ENCODE measurements around the gene KLC1.
"Not testable (repeated sequence)": the region's sequence is repeated elsewhere in the genome, so short reads cannot be mapped to it uniquely, and the experiment has no call there.

Gene KLC1

DNA sequence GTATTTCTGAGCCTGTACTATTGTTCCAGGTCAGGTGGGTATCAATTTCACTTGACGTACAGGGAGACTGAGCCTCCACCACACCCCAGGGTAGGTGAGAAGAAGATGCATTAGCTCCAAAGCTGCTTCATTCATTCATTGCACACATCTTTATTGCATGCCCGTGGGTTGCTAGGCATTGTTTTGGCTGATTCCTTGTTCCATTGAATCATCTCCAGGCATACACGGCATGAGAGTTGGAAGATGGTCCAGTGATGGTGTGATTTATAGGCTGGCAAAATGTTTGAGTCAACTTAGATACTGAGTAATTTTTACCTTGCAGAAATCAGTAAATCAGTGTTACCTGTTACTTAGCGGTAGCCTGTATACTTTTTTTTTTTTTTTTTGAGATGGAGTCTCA, 21.2 kb downstream of the KLC1 start:
- no CpG with 5 or more reads among the region's 4 CpGs for WGBS (ENCODE audit: insufficient coverage)
- Histone ChIP-seq H3K4me1 (ENCODE audit: control extremely low read depth in 1 of 4, control insufficient read depth in 4 of 4, insufficient read depth in 4 of 4, low read length in 3 of 4) (no peaks in the 10 kb centered on the region), H3K27ac (ENCODE audit: insufficient read depth in 1 of 2, low read depth in 1 of 2, low read length in 2 of 2, poor library complexity in 1 of 2, severe bottlenecking in 2 of 2) (no peak overlapping the region), H3K4me3 (ENCODE audit: control insufficient read depth in 1 of 7, extremely low read depth in 1 of 7, insufficient read depth in 4 of 7, low read depth in 2 of 7, low read length in 6 of 7) (no peak overlapping the region), H3K9me3 (ENCODE audit: control extremely low read depth in 1 of 5, control insufficient read depth in 4 of 5, insufficient read depth in 2 of 5, low read depth in 1 of 5, low read length in 4 of 5) (no peaks in the 10 kb centered on the region), H3K36me3 (ENCODE audit: control insufficient read depth in 4 of 4, insufficient read depth in 4 of 4, low read length in 3 of 4) (peaks cover 4 to 21% (median 16%) of the 10 kb centered on the region in 4 experiments), H3K27me3 (replicated peaks in 2 of 5; ENCODE audit: control insufficient read depth in 4 of 5, insufficient read depth in 5 of 5, low read length in 4 of 5) (no peaks in the 10 kb centered on the region)
- ChIA-PET CTCF (interaction anchor here (1.2 kb wide), 2 partner anchors 9 to 30 kb away, joined by 3 to 4 read pairs; no protein-coding TSS in a partner anchor), POLR2A (no interaction called here)
- no peak for DNase-seq

DNA sequence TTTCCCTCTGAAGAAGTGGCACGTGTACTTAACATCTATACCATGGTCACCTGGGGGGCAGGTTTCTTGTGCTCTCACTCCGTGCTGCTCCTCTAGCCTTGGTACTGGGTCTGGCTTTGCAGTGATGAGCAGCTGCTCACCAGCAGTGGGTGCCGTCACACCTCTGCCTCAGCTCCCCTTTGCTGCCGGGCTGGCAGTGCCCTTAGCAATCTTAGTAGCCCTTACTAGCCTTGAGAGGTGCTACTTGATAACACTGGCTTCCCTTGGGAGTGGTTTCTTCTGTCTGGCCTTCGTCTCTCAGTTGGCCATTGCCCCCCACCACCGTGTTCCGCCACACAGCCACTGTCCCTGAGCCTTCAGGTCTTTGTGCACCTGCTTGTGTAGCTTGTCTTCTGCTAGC, 22.6 kb downstream of the KLC1 start:
- Histone ChIP-seq H3K27me3 (replicated peaks in 2 of 5; ENCODE audit: control insufficient read depth in 4 of 5, insufficient read depth in 5 of 5, low read length in 4 of 5) (no peaks in the 10 kb centered on the region), H3K27ac (ENCODE audit: insufficient read depth in 1 of 2, low read depth in 1 of 2, low read length in 2 of 2, poor library complexity in 1 of 2, severe bottlenecking in 2 of 2) (no peak overlapping the region), H3K9me3 (ENCODE audit: control extremely low read depth in 1 of 5, control insufficient read depth in 4 of 5, insufficient read depth in 2 of 5, low read depth in 1 of 5, low read length in 4 of 5) (no peaks in the 10 kb centered on the region), H3K4me3 (ENCODE audit: control insufficient read depth in 1 of 7, extremely low read depth in 1 of 7, insufficient read depth in 4 of 7, low read depth in 2 of 7, low read length in 6 of 7) (no peak overlapping the region), H3K4me1 (ENCODE audit: control extremely low read depth in 1 of 4, control insufficient read depth in 4 of 4, insufficient read depth in 4 of 4, low read length in 3 of 4) (no peaks in the 10 kb centered on the region), H3K36me3 (ENCODE audit: control insufficient read depth in 4 of 4, insufficient read depth in 4 of 4, low read length in 3 of 4) (peaks cover 4 to 26% (median 25%) of the 10 kb centered on the region in 4 experiments)
- 100% methylated on average over 5 of the region's 7 CpGs for WGBS (ENCODE audit: insufficient coverage)
- no peak for DNase-seq
- POLR2A ChIA-PET, result no interaction called here
- CTCF ChIA-PET, result no interaction called here

DNA sequence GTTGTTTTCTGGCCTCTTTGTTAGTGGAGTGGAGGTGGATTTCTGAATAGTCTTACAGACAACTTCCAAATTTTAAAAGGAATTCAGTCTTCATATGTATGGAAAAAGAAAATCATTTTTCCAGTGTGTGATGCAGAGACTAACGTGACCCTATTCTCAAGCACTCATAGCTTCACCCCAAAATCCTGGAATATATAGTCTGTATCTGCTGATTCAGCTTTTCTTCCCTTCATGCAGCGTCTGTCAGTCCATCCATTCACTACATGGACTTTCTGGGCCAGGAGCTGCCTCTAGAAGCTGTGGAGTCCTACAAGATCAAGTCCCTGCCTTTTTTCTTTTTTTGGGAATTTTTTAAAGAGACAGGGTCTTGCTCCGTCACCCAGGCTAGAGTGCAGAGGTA, 23.8 kb downstream of the KLC1 start:
- CTCF ChIA-PET, result interaction anchor here (1.2 kb wide), 1 partner anchor 27 kb away, joined by 3 read pairs; no protein-coding TSS in a partner anchor
- 100% methylated on average over 2 of the region's 3 CpGs for WGBS (ENCODE audit: insufficient coverage)
- H3K9me3 ChIP-seq (ENCODE audit: control extremely low read depth in 1 of 5, control insufficient read depth in 4 of 5, insufficient read depth in 2 of 5, low read depth in 1 of 5, low read length in 4 of 5), result no peaks in the 10 kb centered on the region
- H3K4me3 ChIP-seq (ENCODE audit: control insufficient read depth in 1 of 7, extremely low read depth in 1 of 7, insufficient read depth in 4 of 7, low read depth in 2 of 7, low read length in 6 of 7), result no peak overlapping the region
- H3K27ac ChIP-seq (ENCODE audit: insufficient read depth in 1 of 2, low read depth in 1 of 2, low read length in 2 of 2, poor library complexity in 1 of 2, severe bottlenecking in 2 of 2), result no peak overlapping the region
- peaks cover 7 to 38% (median 35%) of the 10 kb centered on the region in 4 experiments for H3K36me3 ChIP-seq (ENCODE audit: control insufficient read depth in 4 of 4, insufficient read depth in 4 of 4, low read length in 3 of 4)
- no peaks in the 10 kb centered on the region for H3K27me3 ChIP-seq (replicated peaks in 2 of 5; ENCODE audit: control insufficient read depth in 4 of 5, insufficient read depth in 5 of 5, low read length in 4 of 5)
- POLR2A ChIA-PET, result no interaction called here
- no peaks in the 10 kb centered on the region for H3K4me1 ChIP-seq (ENCODE audit: control extremely low read depth in 1 of 4, control insufficient read depth in 4 of 4, insufficient read depth in 4 of 4, low read length in 3 of 4)
- no peak for DNase-seq

DNA sequence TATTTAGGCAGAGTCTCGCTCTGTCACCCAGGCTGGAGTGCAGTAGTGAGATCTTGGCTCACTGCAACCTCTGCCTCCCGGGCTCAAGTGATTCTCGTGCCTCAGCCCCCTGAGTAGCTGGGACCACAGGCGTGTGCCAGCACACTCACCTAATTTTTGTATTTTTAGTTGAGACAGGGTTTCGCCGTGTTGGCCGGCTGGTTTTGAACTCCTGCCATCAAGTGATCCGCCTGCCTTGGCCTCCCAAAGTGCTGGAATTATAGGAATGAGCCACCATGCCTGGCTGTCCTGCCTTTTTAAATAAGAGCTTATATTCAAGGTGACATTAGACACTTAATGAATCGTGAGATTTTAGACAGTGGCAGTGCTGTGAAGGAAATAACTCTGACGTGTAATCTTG, 24.3 kb downstream of the KLC1 start:
- WGBS (ENCODE audit: insufficient coverage), result 97% methylated on average over 9 of the region's 10 CpGs
- H3K27me3 ChIP-seq (replicated peaks in 2 of 5; ENCODE audit: control insufficient read depth in 4 of 5, insufficient read depth in 5 of 5, low read length in 4 of 5); POLR2A ChIA-PET; H3K9me3 ChIP-seq (ENCODE audit: control extremely low read depth in 1 of 5, control insufficient read depth in 4 of 5, insufficient read depth in 2 of 5, low read depth in 1 of 5, low read length in 4 of 5); DNase-seq; H3K4me3 ChIP-seq (ENCODE audit: control insufficient read depth in 1 of 7, extremely low read depth in 1 of 7, insufficient read depth in 4 of 7, low read depth in 2 of 7, low read length in 6 of 7); H3K4me1 ChIP-seq (ENCODE audit: control extremely low read depth in 1 of 4, control insufficient read depth in 4 of 4, insufficient read depth in 4 of 4, low read length in 3 of 4); H3K27ac ChIP-seq (ENCODE audit: insufficient read depth in 1 of 2, low read depth in 1 of 2, low read length in 2 of 2, poor library complexity in 1 of 2, severe bottlenecking in 2 of 2): not testable (repeated sequence)
- CTCF ChIA-PET, result interaction anchor here (1.2 kb wide), 1 partner anchor 26 kb away, joined by 3 read pairs; no protein-coding TSS in a partner anchor
- peaks cover 9 to 41% (median 39%) of the 10 kb centered on the region in 4 experiments for H3K36me3 ChIP-seq (ENCODE audit: control insufficient read depth in 4 of 4, insufficient read depth in 4 of 4, low read length in 3 of 4)

DNA sequence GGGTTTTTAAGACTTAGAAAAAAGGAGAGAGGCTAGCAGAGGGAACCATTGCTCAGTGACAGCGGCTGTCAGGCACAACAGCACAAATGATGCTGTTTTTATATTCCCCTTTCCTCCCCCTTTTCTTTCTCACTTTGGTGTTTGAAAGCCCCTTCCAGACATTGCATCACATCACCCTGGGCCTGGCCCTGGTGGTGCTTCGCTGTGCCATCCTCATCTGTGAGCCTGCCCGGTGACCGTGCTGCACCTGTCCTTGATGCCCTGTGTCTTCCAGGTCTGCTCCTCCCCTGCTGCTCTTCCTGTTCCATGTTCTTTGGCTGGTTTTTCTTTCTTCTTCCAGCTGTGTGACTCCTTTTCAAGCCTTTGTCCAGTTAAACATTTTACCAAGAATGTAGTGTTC, 24.8 kb downstream of the KLC1 start:
- H3K27ac ChIP-seq (ENCODE audit: insufficient read depth in 1 of 2, low read depth in 1 of 2, low read length in 2 of 2, poor library complexity in 1 of 2, severe bottlenecking in 2 of 2), result no peak overlapping the region
- H3K27me3 ChIP-seq (replicated peaks in 2 of 5; ENCODE audit: control insufficient read depth in 4 of 5, insufficient read depth in 5 of 5, low read length in 4 of 5), result no peaks in the 10 kb centered on the region
- no peaks in the 10 kb centered on the region for H3K4me1 ChIP-seq (ENCODE audit: control extremely low read depth in 1 of 4, control insufficient read depth in 4 of 4, insufficient read depth in 4 of 4, low read length in 3 of 4)
- H3K9me3 ChIP-seq (ENCODE audit: control extremely low read depth in 1 of 5, control insufficient read depth in 4 of 5, insufficient read depth in 2 of 5, low read depth in 1 of 5, low read length in 4 of 5), result no peaks in the 10 kb centered on the region
- H3K4me3 ChIP-seq (ENCODE audit: control insufficient read depth in 1 of 7, extremely low read depth in 1 of 7, insufficient read depth in 4 of 7, low read depth in 2 of 7, low read length in 6 of 7), result no peak overlapping the region
- 100% methylated on average over 4 of the region's 4 CpGs for WGBS (ENCODE audit: insufficient coverage)
- CTCF ChIA-PET, result interaction anchor here (1.0 to 1.2 kb wide), 3 partner anchors 14 to 26 kb away, joined by 3 to 5 read pairs (median 4); no protein-coding TSS in a partner anchor
- no peak for DNase-seq
- POLR2A ChIA-PET, result no interaction called here
- H3K36me3 ChIP-seq (ENCODE audit: control insufficient read depth in 4 of 4, insufficient read depth in 4 of 4, low read length in 3 of 4), result peaks cover 9 to 46% (median 39%) of the 10 kb centered on the region in 4 experiments

DNA sequence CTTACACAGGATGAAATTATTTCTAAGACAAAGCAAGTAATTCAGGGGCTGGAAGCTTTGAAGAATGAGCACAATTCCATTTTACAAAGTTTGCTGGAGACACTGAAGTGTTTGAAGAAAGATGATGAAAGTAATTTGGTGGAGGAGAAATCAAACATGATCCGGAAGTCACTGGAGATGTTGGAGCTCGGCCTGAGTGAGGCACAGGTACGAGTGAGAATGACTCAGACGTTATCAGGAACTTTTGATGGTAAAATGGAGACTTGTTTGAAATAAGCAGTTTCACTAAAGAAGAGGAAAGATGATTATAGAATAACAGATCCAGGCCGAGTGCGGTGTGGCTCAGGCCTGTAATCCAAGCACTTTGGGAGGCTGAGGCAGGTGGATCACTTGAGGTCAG, 25.6 kb downstream of the KLC1 start:
- Histone ChIP-seq H3K4me3 (ENCODE audit: control insufficient read depth in 1 of 7, extremely low read depth in 1 of 7, insufficient read depth in 4 of 7, low read depth in 2 of 7, low read length in 6 of 7) (no peak overlapping the region), H3K4me1 (ENCODE audit: control extremely low read depth in 1 of 4, control insufficient read depth in 4 of 4, insufficient read depth in 4 of 4, low read length in 3 of 4) (no peaks in the 10 kb centered on the region), H3K9me3 (ENCODE audit: control extremely low read depth in 1 of 5, control insufficient read depth in 4 of 5, insufficient read depth in 2 of 5, low read depth in 1 of 5, low read length in 4 of 5) (no peaks in the 10 kb centered on the region), H3K27me3 (replicated peaks in 2 of 5; ENCODE audit: control insufficient read depth in 4 of 5, insufficient read depth in 5 of 5, low read length in 4 of 5) (no peaks in the 10 kb centered on the region), H3K27ac (ENCODE audit: insufficient read depth in 1 of 2, low read depth in 1 of 2, low read length in 2 of 2, poor library complexity in 1 of 2, severe bottlenecking in 2 of 2) (no peak overlapping the region), H3K36me3 (ENCODE audit: control insufficient read depth in 4 of 4, insufficient read depth in 4 of 4, low read length in 3 of 4) (peaks cover 12 to 52% (median 43%) of the 10 kb centered on the region in 4 experiments)
- CTCF ChIA-PET, result interaction anchor here (1.0 to 1.2 kb wide), 2 partner anchors 14 to 15 kb away, joined by 4 to 5 read pairs; no protein-coding TSS in a partner anchor
- WGBS (ENCODE audit: insufficient coverage), result 91% methylated on average over 6 of the region's 6 CpGs
- POLR2A ChIA-PET, result interaction anchor here (0.7 kb wide), 1 partner anchor 31 kb away, joined by 3 read pairs; no protein-coding TSS in a partner anchor
- DNase-seq, result no peak

DNA sequence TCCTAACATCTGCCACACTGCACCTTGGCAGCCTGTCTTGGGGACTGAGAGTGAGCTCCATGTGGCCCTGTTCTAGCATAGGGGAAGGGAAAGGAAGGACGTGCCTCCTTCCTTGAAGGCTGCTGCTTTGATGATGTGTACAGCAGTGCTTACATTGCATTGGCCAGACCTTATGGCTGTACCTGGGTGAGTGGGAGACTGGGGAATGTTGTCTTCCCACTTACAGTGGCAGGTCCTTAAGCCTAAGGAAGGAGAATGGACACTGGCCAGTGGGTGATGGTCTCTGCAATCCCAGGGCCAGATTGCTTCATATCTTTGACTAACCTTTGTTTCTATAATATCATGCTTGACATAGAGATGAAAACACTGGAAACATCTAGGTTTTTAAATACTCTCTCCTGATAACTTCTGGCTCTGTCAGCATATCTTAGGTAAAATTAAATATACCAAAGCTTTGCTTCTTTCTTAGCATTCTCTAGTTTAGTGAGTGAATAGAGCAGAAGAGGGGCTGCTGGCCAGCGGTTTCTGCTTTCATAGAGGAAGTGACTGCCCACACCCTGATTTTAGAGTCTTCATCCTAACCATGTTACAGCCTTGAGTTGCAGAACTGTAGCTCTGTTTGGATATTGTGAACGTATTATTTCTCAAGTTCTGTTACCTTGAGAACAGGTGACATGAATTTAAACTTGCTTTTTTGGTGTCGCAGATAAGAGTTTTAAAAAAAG, 27.2 kb downstream of the KLC1 start:
- H3K27me3 ChIP-seq (replicated peaks in 2 of 5; ENCODE audit: control insufficient read depth in 4 of 5, insufficient read depth in 5 of 5, low read length in 4 of 5), result no peaks in the 10 kb centered on the region
- ChIA-PET POLR2A (no interaction called here), CTCF (interaction anchor here (1.0 to 1.8 kb wide), 4 partner anchors 12 to 82 kb away, joined by 3 to 5 read pairs (median 4); no protein-coding TSS in a partner anchor)
- peaks cover 22 to 65% (median 51%) of the 10 kb centered on the region in 4 experiments for H3K36me3 ChIP-seq (ENCODE audit: control insufficient read depth in 4 of 4, insufficient read depth in 4 of 4, low read length in 3 of 4)
- no peak overlapping the region for H3K4me3 ChIP-seq (ENCODE audit: control insufficient read depth in 1 of 7, extremely low read depth in 1 of 7, insufficient read depth in 4 of 7, low read depth in 2 of 7, low read length in 6 of 7)
- WGBS (ENCODE audit: insufficient coverage), result 100% methylated on average over 2 of the region's 4 CpGs
- H3K4me1 ChIP-seq (ENCODE audit: control extremely low read depth in 1 of 4, control insufficient read depth in 4 of 4, insufficient read depth in 4 of 4, low read length in 3 of 4), result no peaks in the 10 kb centered on the region
- H3K27ac ChIP-seq (ENCODE audit: insufficient read depth in 1 of 2, low read depth in 1 of 2, low read length in 2 of 2, poor library complexity in 1 of 2, severe bottlenecking in 2 of 2), result no peak overlapping the region
- H3K9me3 ChIP-seq (ENCODE audit: control extremely low read depth in 1 of 5, control insufficient read depth in 4 of 5, insufficient read depth in 2 of 5, low read depth in 1 of 5, low read length in 4 of 5), result no peaks in the 10 kb centered on the region
- DNase-seq, result no peak
